PFSK-1 (cell line): ENCODE data around the gene PLPPR1.

Experiments
- POLR2AphosphoS5 ChIP-seq: IDR thresholded peaks from 2 replicates; pipeline ENCODE4 v1.6.1; 2012; ENCODE audit warnings: low read depth, mild to moderate bottlenecking, control low read depth, low read length, moderate library complexity
- REST ChIP-seq, 2 experiments: IDR thresholded peaks; 2 replicates each; pipeline versions ENCODE4 v1.6.1 to v1.8.0; 2011 to 2012; ENCODE audit warnings: low read depth in 2 of 2, low read length in 2 of 2, control low read depth in 1 of 2, inconsistent platforms in 1 of 2, mild to moderate bottlenecking in 1 of 2, moderate library complexity in 1 of 2; ENCODE audit not compliant: insufficient read depth in 1 of 2
- SIN3A ChIP-seq: IDR thresholded peaks from 2 replicates; pipeline ENCODE4 v1.6.1; 2012; ENCODE audit warnings: mild to moderate bottlenecking, low read length, moderate library complexity, borderline replicate concordance; ENCODE audit not compliant: insufficient read depth
- TAF1 ChIP-seq: IDR thresholded peaks from 2 replicates; pipeline ENCODE4 v1.6.1; 2012; ENCODE audit warnings: low read length, control low read depth, borderline replicate concordance; ENCODE audit not compliant: insufficient read depth

- TF ChIP-seq TAF1 (no peak), REST (IDR thresholded peaks at IDR 0.05; ENCODE audit: insufficient read depth in 1 of 2, low read depth in 2 of 2, low read length in 2 of 2) (no peak), POLR2AphosphoS5 (no peak), SIN3A (no peak)
Observed at GRCh38 chr9:101068696-101069095, 40.2 kb downstream of the PLPPR1 start.
